Ovary (tissue), 3 donors: ENCODE results near the gene EEFSEC.

ENCODE experiments used
- EP300 ChIP-seq: sonication (generic); formaldehyde crosslinking; IDR thresholded peaks from one replicate; pipeline ENCODE4 v1.6.1; 2017; ENCODE audit warnings: antibody characterized with exemption
- POLR2A ChIP-seq: fragments of 450-650 bp; IDR thresholded peaks from one replicate; pipeline ENCODE4 v1.6.1; 2017; ENCODE audit warnings: antibody characterized with exemption, mild to moderate bottlenecking, moderate library complexity
- TF ChIP-seq, protein P1 (sequence below), 3 donors: fragments of 450-650 bp in 2 of 3; fragments of 200-600 bp in 1 of 3; IDR thresholded peaks; one replicate each; pipeline versions ENCODE4 v1.5.1 to v1.8.0; 2016 to 2022; ENCODE audit warnings: antibody characterized with exemption in 3 of 3, mild to moderate bottlenecking in 1 of 3
- donor health status: DM: no; HTN: no; CAD: no.

DNA sequence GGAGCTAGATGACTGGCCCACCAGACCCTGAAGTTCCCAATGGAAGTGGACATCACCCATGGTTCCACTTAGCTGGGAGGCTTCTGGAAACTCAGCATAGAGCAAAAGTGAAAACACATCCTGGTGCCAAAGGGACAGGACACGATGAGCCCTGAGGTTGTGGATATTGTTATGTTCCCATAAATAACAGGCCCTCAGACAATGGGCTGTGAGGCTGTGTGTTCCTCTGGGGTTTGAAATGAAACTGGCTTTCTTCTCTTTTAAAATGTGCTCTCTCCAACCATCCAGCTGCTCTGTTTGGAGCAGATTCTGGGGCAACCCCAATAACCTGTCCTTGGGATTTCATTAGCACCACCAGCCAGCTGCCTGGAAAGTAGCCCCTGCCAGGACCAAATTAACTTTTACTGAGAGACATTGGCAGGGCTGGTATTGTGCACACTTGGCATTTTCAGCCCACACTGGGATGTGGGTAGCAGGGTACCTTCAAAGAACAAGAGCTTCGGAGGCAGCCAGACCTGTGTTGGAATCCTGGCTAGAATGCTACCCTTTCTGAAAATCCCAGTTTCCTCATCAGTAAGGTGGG, 215.9 kb downstream of the EEFSEC start:
- TF ChIP-seq EP300 = no peak
- TF ChIP-seq, protein P1, sequence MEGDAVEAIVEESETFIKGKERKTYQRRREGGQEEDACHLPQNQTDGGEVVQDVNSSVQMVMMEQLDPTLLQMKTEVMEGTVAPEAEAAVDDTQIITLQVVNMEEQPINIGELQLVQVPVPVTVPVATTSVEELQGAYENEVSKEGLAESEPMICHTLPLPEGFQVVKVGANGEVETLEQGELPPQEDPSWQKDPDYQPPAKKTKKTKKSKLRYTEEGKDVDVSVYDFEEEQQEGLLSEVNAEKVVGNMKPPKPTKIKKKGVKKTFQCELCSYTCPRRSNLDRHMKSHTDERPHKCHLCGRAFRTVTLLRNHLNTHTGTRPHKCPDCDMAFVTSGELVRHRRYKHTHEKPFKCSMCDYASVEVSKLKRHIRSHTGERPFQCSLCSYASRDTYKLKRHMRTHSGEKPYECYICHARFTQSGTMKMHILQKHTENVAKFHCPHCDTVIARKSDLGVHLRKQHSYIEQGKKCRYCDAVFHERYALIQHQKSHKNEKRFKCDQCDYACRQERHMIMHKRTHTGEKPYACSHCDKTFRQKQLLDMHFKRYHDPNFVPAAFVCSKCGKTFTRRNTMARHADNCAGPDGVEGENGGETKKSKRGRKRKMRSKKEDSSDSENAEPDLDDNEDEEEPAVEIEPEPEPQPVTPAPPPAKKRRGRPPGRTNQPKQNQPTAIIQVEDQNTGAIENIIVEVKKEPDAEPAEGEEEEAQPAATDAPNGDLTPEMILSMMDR (IDR thresholded peaks at IDR 0.05) = no peak
- no peak for TF ChIP-seq POLR2A
